Measurements from ENCODE around the gene TMEM141. TPM values are rescaled to one million over a fixed set of nuclear protein-coding genes. Genes with fewer than 3 reads are reported as not detected.

Gene TMEM141
- total RNA-seq, 2 experiments from 2014 or later: 43.2 to 70.2 TPM

GRCh38 chr9:136777359-136777758 lies 13.8 kb upstream of the TMEM141 start:
- H4K20me1 ChIP-seq (ENCODE audit: insufficient read depth, low read length): no peaks in the 10 kb centered on the region
- no peak overlapping the region for H3K27ac ChIP-seq (ENCODE audit: low read depth, low read length, poor library complexity, severe bottlenecking)
- no peaks in the 10 kb centered on the region for H3K79me2 ChIP-seq (ENCODE audit: insufficient read depth, low read depth, low read length)
- no peaks in the 10 kb centered on the region for H3K36me3 ChIP-seq (ENCODE audit: insufficient read depth, low read length)
- CTCF ChIA-PET (ENCODE audit: unreplicated experiment): interaction anchor here (0.8 kb wide), 1 partner anchor 32 kb away, joined by 3 read pairs; no protein-coding TSS in a partner anchor
- H3K9me2 ChIP-seq (ENCODE audit: insufficient read depth, low read length): no peaks in the 10 kb centered on the region
- DNase-seq (ENCODE audit: low spot score): no peak
- BruUV-seq (replicated peaks): no TSS peak
- H2AFZ ChIP-seq (ENCODE audit: low read length): no peak overlapping the region
- POLR2A ChIA-PET: interaction anchor here (0.6 to 1.2 kb wide), 2 partner anchors 9 to 171 kb away, joined by 3 to 6 read pairs; no protein-coding TSS in a partner anchor
- TF ChIP-seq EZH2phosphoT487 (IDR thresholded peaks at IDR 0.05; ENCODE audit: borderline replicate concordance, low read depth, low read length) (no peak), CTCF (conservative IDR thresholded peaks at IDR 0.05; ENCODE audit: low read length) (no peak)
- intact Hi-C loops (cut with micrococcal nuclease; ENCODE audit: unreplicated experiment): no loop called here
- no peak overlapping the region for H3K4me3 ChIP-seq (ENCODE audit: low read depth, low read length, poor library complexity, severe bottlenecking)
- peaks cover 4% of the 10 kb centered on the region for H3K4me1 ChIP-seq (ENCODE audit: insufficient read depth, low read length, poor library complexity, severe bottlenecking)
- peaks cover 17% of the 10 kb centered on the region; the same call in 1 of the 2 replicates for H3K9me3 ChIP-seq (ENCODE audit: low read length)
- no peak overlapping the region for H3K4me2 ChIP-seq (ENCODE audit: low read length)

- Histone ChIP-seq H3K27ac (ENCODE audit: low read depth, low read length, poor library complexity, severe bottlenecking) (no peak overlapping the region), H3K36me3 (ENCODE audit: insufficient read depth, low read length) (no peaks in the 10 kb centered on the region), H3K4me2 (ENCODE audit: low read length) (no peak overlapping the region), H3K79me2 (ENCODE audit: insufficient read depth, low read depth, low read length) (no peaks in the 10 kb centered on the region), H2AFZ (ENCODE audit: low read length) (no peak overlapping the region), H4K20me1 (ENCODE audit: insufficient read depth, low read length) (no peaks in the 10 kb centered on the region), H3K9me3 (ENCODE audit: low read length) (no peaks in the 10 kb centered on the region), H3K9me2 (ENCODE audit: insufficient read depth, low read length) (no peaks in the 10 kb centered on the region), H3K4me1 (ENCODE audit: insufficient read depth, low read length, poor library complexity, severe bottlenecking) (no peaks in the 10 kb centered on the region), H3K4me3 (ENCODE audit: low read depth, low read length, poor library complexity, severe bottlenecking) (no peak overlapping the region)
- ChIA-PET POLR2A (no interaction called here), CTCF (ENCODE audit: unreplicated experiment) (no interaction called here)
- no TSS peak for BruUV-seq (replicated peaks)
- DNase-seq (ENCODE audit: low spot score): no peak
- TF ChIP-seq CTCF (conservative IDR thresholded peaks at IDR 0.05; ENCODE audit: low read length): no peak
- no peak for TF ChIP-seq EZH2phosphoT487 (IDR thresholded peaks at IDR 0.05; ENCODE audit: borderline replicate concordance, low read depth, low read length)
- intact Hi-C loops (cut with micrococcal nuclease; ENCODE audit: unreplicated experiment): no loop called here
These were observed 11.3 kb upstream of the TMEM141 start for GRCh38 chr9:136779808-136780207.

GRCh38 chr9:136782452-136782851 lies 8.7 kb upstream of the TMEM141 start:
- no peaks in the 10 kb centered on the region for H3K79me2 ChIP-seq (ENCODE audit: insufficient read depth, low read depth, low read length)
- H3K36me3 ChIP-seq (ENCODE audit: insufficient read depth, low read length): no peaks in the 10 kb centered on the region
- ChIA-PET POLR2A (no interaction called here), CTCF (ENCODE audit: unreplicated experiment) (no interaction called here)
- H3K27ac ChIP-seq (ENCODE audit: low read depth, low read length, poor library complexity, severe bottlenecking): no peak overlapping the region
- no peak overlapping the region for H3K4me2 ChIP-seq (ENCODE audit: low read length)
- no peaks in the 10 kb centered on the region for H3K9me3 ChIP-seq (ENCODE audit: low read length)
- H4K20me1 ChIP-seq (ENCODE audit: insufficient read depth, low read length): no peaks in the 10 kb centered on the region
- BruUV-seq (replicated peaks): no TSS peak
- TF ChIP-seq EZH2phosphoT487 (IDR thresholded peaks at IDR 0.05; ENCODE audit: borderline replicate concordance, low read depth, low read length) (no peak), CTCF (conservative IDR thresholded peaks at IDR 0.05; ENCODE audit: low read length) (no peak)
- no peak overlapping the region for H3K4me3 ChIP-seq (ENCODE audit: low read depth, low read length, poor library complexity, severe bottlenecking)
- intact Hi-C loops (cut with micrococcal nuclease; ENCODE audit: unreplicated experiment): no loop called here
- no peak overlapping the region for H2AFZ ChIP-seq (ENCODE audit: low read length)
- no peaks in the 10 kb centered on the region for H3K4me1 ChIP-seq (ENCODE audit: insufficient read depth, low read length, poor library complexity, severe bottlenecking)
- no peaks in the 10 kb centered on the region for H3K9me2 ChIP-seq (ENCODE audit: insufficient read depth, low read length)
- no peak for DNase-seq (ENCODE audit: low spot score)
